Caco-2 (cell line): Measurements from ENCODE around the gene C2orf78. TPM values are rescaled to one million over a fixed set of nuclear protein-coding genes. Genes with fewer than 3 reads are reported as not detected.
"Not testable (repeated sequence)": the region's sequence is repeated elsewhere in the genome, so short reads cannot be mapped to it uniquely, and the experiment has no call there.

Experiments used
- BruUV-seq: library from RNA; stranded (reverse); fragments of 400-500 nt; replicated peaks from 2 replicates; lab custom pipeline; 2021; lab: Mats Ljungman, UMichigan
- CTCF ChIA-PET: fragments of 300-600 bp; sonication (Branson Sonifier 250); formaldehyde crosslinking; loops from one replicate; lab custom pipeline; 2022; ENCODE audit warnings: antibody characterized with exemption; lab: Charles Lee
- POLR2A ChIA-PET: fragments of 300-600 bp; sonication (Branson Sonifier 250); formaldehyde crosslinking; loops from one replicate; lab custom pipeline; 2022; ENCODE audit warnings: antibody characterized with exemption; lab: Charles Lee
- DNase-seq, 2 experiments: peaks; one replicate each; pipeline versions ENCODE4 v3.0.0 to v3.0.0-alpha.2; 2020 to 2022
- H3K27me3 ChIP-seq: replicated peaks from 2 replicates; pipeline ENCODE4 v1.6.0; 2011; ENCODE audit warnings: low read length; ENCODE audit not compliant: control insufficient read depth, insufficient read depth
- H3K36me3 ChIP-seq: 2 replicates; pipeline ENCODE4 v1.5.1; 2011; ENCODE audit warnings: low read length; ENCODE audit not compliant: control insufficient read depth, insufficient read depth
- H3K4me1 ChIP-seq: fragments of 250-450 bp; sonication (Bioruptor Pico); 2 replicates; pipeline ENCODE4 v1.5.1; 2020; ENCODE audit warnings: mild to moderate bottlenecking
- H3K4me3 ChIP-seq: 2 replicates; pipeline ENCODE4 v1.5.1; 2011; ENCODE audit warnings: low read depth, mild to moderate bottlenecking, control low read depth, low read length
- H3K9me3 ChIP-seq: fragments of 250-450 bp; sonication (Bioruptor Pico); 2 replicates; pipeline ENCODE4 v1.5.1; 2020; ENCODE audit warnings: mild to moderate bottlenecking, moderate library complexity
- H3K27ac Mint-ChIP-seq: one replicate; pipeline ENCODE4 v1.8.0; 2022; ENCODE audit warnings: mixed read lengths; ENCODE audit not compliant: unreplicated experiment
- H3K27me3 Mint-ChIP-seq: one replicate; pipeline ENCODE4 v1.8.0; 2022; ENCODE audit warnings: mixed read lengths; ENCODE audit not compliant: insufficient read depth, unreplicated experiment
- H3K36me3 Mint-ChIP-seq: one replicate; pipeline ENCODE4 v1.8.0; 2022; ENCODE audit warnings: mild to moderate bottlenecking, mixed read lengths; ENCODE audit not compliant: insufficient read depth, unreplicated experiment
- H3K4me1 Mint-ChIP-seq: one replicate; pipeline ENCODE4 v1.8.0; 2022; ENCODE audit warnings: low read depth, mixed read lengths; ENCODE audit not compliant: unreplicated experiment
- H3K4me3 Mint-ChIP-seq: one replicate; pipeline ENCODE4 v1.8.0; 2022; ENCODE audit warnings: mild to moderate bottlenecking, moderate library complexity, mixed read lengths; ENCODE audit not compliant: unreplicated experiment
- H3K9me3 Mint-ChIP-seq: one replicate; pipeline ENCODE4 v1.8.0; 2022; ENCODE audit warnings: mixed read lengths; ENCODE audit not compliant: unreplicated experiment
- intact Hi-C: fragments of 100-400 bp; cut with micrococcal nuclease; formaldehyde crosslinking; loops from one replicate; pipeline ENCODE4 v1.10.0; 2022; ENCODE audit not compliant: unreplicated experiment
- total RNA-seq: library from RNA; stranded (reverse); gene quantifications from 2 replicates; pipeline ENCODE4 v1.2.3, GENCODE V29; 2022
- TF ChIP-seq, protein P1 (sequence below), 2 experiments: fragments of 200-600 bp in 1 of 2; IDR thresholded peaks; 1 replicate in 1 of 2; 2 replicates in 1 of 2; pipeline versions ENCODE4 v1.5.1 to v1.8.0; 2011 to 2022; ENCODE audit warnings: antibody characterized with exemption in 1 of 2, control low read depth in 1 of 2, inconsistent platforms in 1 of 2, low read depth in 1 of 2, low read length in 1 of 2, mild to moderate bottlenecking in 1 of 2, moderate library complexity in 1 of 2; ENCODE audit not compliant: insufficient read depth in 1 of 2, severe bottlenecking in 1 of 2, unreplicated experiment in 1 of 2

C2orf78 gene
- total RNA-seq, 1 experiment from 2014 or later: not detected

GRCh38 chr2:73776869-73777519 lies 7.0 kb upstream of the C2orf78 start:
- Mint-ChIP-seq H3K9me3 (no peaks in the 10 kb centered on the region), H3K27ac (no peak overlapping the region), H3K36me3 (peaks cover 13% of the 10 kb centered on the region), H3K4me3 (no peak overlapping the region), H3K4me1 (no peaks in the 10 kb centered on the region), H3K27me3 (no peaks in the 10 kb centered on the region)
- Histone ChIP-seq H3K4me3 (no peak overlapping the region), H3K27me3 (no peaks in the 10 kb centered on the region), H3K4me1 (peaks cover 5% of the 10 kb centered on the region; the same call in 1 of the 2 replicates), H3K36me3 (peaks cover 1% of the 10 kb centered on the region), H3K9me3 (no peaks in the 10 kb centered on the region)
- DNase-seq: no peak
- intact Hi-C loops: no loop called here
- BruUV-seq: no TSS peak
- TF ChIP-seq, protein P1, sequence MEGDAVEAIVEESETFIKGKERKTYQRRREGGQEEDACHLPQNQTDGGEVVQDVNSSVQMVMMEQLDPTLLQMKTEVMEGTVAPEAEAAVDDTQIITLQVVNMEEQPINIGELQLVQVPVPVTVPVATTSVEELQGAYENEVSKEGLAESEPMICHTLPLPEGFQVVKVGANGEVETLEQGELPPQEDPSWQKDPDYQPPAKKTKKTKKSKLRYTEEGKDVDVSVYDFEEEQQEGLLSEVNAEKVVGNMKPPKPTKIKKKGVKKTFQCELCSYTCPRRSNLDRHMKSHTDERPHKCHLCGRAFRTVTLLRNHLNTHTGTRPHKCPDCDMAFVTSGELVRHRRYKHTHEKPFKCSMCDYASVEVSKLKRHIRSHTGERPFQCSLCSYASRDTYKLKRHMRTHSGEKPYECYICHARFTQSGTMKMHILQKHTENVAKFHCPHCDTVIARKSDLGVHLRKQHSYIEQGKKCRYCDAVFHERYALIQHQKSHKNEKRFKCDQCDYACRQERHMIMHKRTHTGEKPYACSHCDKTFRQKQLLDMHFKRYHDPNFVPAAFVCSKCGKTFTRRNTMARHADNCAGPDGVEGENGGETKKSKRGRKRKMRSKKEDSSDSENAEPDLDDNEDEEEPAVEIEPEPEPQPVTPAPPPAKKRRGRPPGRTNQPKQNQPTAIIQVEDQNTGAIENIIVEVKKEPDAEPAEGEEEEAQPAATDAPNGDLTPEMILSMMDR (IDR thresholded peaks at IDR 0.05; ENCODE audit: insufficient read depth in 1 of 2, low read depth in 1 of 2, low read length in 1 of 2, severe bottlenecking in 1 of 2, unreplicated experiment in 1 of 2): no peak
- CTCF ChIA-PET: no interaction called here
- POLR2A ChIA-PET: no interaction called here

GRCh38 chr2:73778867-73779466 lies 5.0 kb upstream of the C2orf78 start:
- Mint-ChIP-seq H3K4me3 (peak overlapping the region; percentile 93), H3K27ac (peak overlapping the region; percentile 89)
- H3K36me3 ChIP-seq, H3K4me1 ChIP-seq, H3K9me3 Mint-ChIP-seq, H3K9me3 ChIP-seq, BruUV-seq, DNase-seq, H3K27me3 ChIP-seq, H3K27me3 Mint-ChIP-seq, H3K36me3 Mint-ChIP-seq, intact Hi-C loops, H3K4me1 Mint-ChIP-seq: not testable (repeated sequence)
- peak overlapping the region; percentile 94 for H3K4me3 ChIP-seq
- CTCF ChIA-PET: interaction anchor here (0.8 kb wide), 1 partner anchor 42 kb away, joined by 3 read pairs; the partner anchor contains the start of gene TPRKB
- POLR2A ChIA-PET: interaction anchor here (0.9 kb wide), 1 partner anchor 217 kb away, joined by 3 read pairs; no protein-coding TSS in a partner anchor

DNA sequence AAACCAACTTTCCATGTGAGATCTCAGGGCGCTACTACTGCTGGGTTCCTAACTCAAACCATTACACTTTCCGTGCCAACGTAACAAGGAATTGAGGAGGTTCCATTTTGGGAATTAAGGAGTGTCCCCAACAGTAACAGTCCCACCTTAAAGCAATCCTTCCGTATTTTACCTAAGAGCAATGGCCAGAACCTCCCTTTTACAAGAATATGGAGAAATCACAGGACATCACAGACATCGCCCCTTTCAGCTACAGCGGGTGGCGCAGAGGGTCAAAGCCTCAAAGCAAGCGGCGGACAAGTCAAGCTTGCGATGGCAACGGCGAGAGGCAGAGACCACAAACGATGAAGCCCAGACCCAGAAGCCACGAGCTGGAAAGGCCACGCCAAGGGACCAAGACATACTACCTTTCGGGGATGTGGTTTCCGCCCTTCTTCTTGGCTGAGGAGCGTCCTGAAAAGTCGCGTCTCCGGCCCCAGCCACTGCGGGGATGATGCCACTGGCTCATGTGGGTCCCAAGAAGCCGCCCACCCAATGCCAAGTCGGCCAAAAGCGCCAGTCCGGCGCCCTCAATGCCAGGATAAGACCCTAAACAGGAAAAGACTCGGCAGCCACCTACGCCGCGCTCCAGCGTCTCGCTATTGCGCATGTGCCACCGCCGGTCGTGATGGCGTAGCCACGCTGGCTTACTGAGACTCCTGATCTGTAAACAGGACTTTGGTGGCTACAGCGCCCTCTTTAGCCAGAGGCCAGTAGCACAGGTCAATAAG lies 4.3 kb upstream of the C2orf78 start, which contains the start of gene DUSP11:
Gene DUSP11, minus strand, starts transcription at position 637 of the 770 bp plus-strand sequence. Its CDS starts 129 bp downstream, at position 508.
- peak within 1 kb of the TSS; percentile 94 for H3K4me3 ChIP-seq
- Mint-ChIP-seq H3K27ac (peak within 1 kb of the TSS; percentile 89), H3K36me3 (no peaks in the 10 kb centered on the region), H3K9me3 (no peaks in the 10 kb centered on the region), H3K4me1 (peaks cover 6% of the 10 kb centered on the region), H3K27me3 (no peaks in the 10 kb centered on the region), H3K4me3 (peak within 1 kb of the TSS; percentile 93)
- TSS peak; percentile 43 for BruUV-seq
- no peaks in the 10 kb centered on the region for H3K27me3 ChIP-seq
- H3K36me3 ChIP-seq: peaks cover 1% of the 10 kb centered on the region; the same call in 1 of the 2 replicates
- H3K4me1 ChIP-seq: peaks cover 5% of the 10 kb centered on the region; the same call in 1 of the 2 replicates
- no peaks in the 10 kb centered on the region for H3K9me3 ChIP-seq
- DNase-seq: peak; percentile 95
- POLR2A ChIA-PET: interaction anchor here (0.9 kb wide), 1 partner anchor 216 kb away, joined by 3 read pairs; no protein-coding TSS in a partner anchor
- CTCF ChIA-PET: interaction anchor here (0.8 kb wide), 1 partner anchor 42 kb away, joined by 3 read pairs; the partner anchor contains the start of gene TPRKB
- intact Hi-C loops: loop anchor here (1.0 kb wide), 1 partner anchor 42 kb away; the partner anchor contains the start of gene TPRKB
- TF ChIP-seq, protein P1 (IDR thresholded peaks at IDR 0.05; ENCODE audit: insufficient read depth in 1 of 2, low read depth in 1 of 2, low read length in 1 of 2, severe bottlenecking in 1 of 2, unreplicated experiment in 1 of 2): peak; percentile 88 to 95
